ENCODE measurements around the gene HOXA9. TPM values are rescaled to one million over a fixed set of nuclear protein-coding genes. Genes with fewer than 3 reads are reported as not detected.
A peak's percentile ranks its signal among the peaks of the same experiment; 100 is the strongest.

Gene HOXA9
- total and polyA plus RNA-seq, 2 experiments from 2014 or later, result not detected

DNA sequence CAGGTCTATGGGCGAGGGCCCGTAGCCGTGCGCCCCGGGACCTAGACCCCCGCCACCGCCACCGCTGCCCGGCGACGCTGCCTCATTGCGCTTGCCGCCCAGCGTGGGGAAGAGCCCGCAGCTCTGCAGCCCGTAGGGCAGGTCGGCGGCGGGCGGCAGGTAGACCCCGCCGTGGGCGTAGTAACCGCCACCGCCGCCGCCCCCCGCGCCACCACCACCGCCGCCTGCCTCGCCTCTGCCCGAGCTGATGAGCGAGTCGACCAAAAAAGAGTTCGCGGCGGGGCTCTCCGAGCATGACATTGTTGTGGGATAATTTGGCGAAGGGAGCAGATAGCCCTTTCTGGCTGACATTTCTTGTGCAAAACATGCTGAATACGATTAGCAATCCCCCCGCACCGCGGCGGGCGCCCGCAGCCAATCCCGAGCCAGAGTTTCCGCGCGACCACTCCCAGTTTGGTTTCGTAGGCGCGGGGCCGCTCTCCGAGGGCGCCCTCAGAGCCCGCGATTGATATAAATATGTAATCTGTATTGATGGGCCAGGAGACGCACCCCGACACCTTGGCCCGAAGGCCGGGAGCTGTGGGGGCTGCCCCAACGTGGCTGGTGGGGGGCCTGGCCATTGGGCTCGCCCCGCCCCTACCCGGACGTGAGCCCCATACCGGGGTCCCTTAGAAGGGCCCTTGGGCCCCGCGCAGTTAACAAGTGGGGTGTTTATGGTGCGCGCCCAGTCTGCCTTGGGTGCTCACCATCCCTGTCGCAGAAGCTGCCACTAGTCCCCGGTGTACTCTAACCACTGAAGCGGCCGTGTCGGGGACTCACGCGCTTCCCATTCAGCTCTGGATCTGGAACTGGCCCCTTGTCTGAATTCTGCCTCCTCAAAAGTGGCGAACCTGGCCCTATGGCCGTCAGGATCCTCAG is 8.9 kb upstream of the HOXA9 start, which contains the start of gene HOXA10:
Gene HOXA10, minus strand, starts transcription at position 365 of the 918 bp plus-strand sequence. Its CDS starts 14 bp downstream, at position 351.
- Histone ChIP-seq H3K36me3 (no peaks in the 10 kb centered on the region), H3K4me3 (peak within 1 kb of the TSS; percentile 19), H3K27ac (no peak within 1 kb of the TSS), H3K4me1 (ENCODE audit: low read depth) (peaks cover 3% of the 10 kb centered on the region), H3K9me3 (ENCODE audit: low read depth) (no peaks in the 10 kb centered on the region), H3K27me3 (peaks cover 100% of the 10 kb centered on the region)
- TF ChIP-seq, protein P1, sequence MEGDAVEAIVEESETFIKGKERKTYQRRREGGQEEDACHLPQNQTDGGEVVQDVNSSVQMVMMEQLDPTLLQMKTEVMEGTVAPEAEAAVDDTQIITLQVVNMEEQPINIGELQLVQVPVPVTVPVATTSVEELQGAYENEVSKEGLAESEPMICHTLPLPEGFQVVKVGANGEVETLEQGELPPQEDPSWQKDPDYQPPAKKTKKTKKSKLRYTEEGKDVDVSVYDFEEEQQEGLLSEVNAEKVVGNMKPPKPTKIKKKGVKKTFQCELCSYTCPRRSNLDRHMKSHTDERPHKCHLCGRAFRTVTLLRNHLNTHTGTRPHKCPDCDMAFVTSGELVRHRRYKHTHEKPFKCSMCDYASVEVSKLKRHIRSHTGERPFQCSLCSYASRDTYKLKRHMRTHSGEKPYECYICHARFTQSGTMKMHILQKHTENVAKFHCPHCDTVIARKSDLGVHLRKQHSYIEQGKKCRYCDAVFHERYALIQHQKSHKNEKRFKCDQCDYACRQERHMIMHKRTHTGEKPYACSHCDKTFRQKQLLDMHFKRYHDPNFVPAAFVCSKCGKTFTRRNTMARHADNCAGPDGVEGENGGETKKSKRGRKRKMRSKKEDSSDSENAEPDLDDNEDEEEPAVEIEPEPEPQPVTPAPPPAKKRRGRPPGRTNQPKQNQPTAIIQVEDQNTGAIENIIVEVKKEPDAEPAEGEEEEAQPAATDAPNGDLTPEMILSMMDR (IDR thresholded peaks at IDR 0.05; ENCODE audit: low read depth, low read length), result no peak
- no peak for DNase-seq (ENCODE audit: low read depth in 1 of 2, low spot score in 1 of 2)

DNA sequence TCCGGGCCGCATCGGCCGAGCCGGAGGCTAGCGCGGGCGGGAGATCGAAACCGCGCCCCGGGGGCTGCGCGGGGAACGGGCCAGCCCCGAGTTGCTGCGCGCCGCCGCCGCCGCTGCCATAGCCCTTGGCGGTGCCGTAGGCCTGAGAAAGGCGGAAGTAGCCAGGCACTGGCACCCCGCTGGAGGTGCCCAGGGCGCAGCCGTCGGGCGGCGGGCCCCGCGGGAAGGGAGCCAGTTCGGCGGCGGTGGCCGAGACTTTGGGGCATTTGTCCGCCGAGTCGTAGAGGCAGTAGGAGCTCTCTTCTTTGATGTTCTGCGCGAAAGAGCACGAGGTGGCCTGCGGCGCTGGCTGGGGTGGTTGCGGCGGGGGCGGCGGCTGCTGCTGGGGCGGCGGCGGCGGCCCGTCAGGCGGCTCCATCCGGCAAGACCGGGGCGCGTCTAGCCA is 8.2 kb upstream of the HOXA9 start:
- peak overlapping the region; percentile 19 for H3K4me3 ChIP-seq
- H3K4me1 ChIP-seq (ENCODE audit: low read depth), result peaks cover 3% of the 10 kb centered on the region
- H3K36me3 ChIP-seq, result no peaks in the 10 kb centered on the region
- no peak overlapping the region for H3K27ac ChIP-seq
- peaks cover 100% of the 10 kb centered on the region for H3K27me3 ChIP-seq
- TF ChIP-seq, protein P1 (IDR thresholded peaks at IDR 0.05; ENCODE audit: low read depth, low read length), result no peak
- H3K9me3 ChIP-seq (ENCODE audit: low read depth), result no peaks in the 10 kb centered on the region
- no peak for DNase-seq (ENCODE audit: low read depth in 1 of 2, low spot score in 1 of 2)

DNA sequence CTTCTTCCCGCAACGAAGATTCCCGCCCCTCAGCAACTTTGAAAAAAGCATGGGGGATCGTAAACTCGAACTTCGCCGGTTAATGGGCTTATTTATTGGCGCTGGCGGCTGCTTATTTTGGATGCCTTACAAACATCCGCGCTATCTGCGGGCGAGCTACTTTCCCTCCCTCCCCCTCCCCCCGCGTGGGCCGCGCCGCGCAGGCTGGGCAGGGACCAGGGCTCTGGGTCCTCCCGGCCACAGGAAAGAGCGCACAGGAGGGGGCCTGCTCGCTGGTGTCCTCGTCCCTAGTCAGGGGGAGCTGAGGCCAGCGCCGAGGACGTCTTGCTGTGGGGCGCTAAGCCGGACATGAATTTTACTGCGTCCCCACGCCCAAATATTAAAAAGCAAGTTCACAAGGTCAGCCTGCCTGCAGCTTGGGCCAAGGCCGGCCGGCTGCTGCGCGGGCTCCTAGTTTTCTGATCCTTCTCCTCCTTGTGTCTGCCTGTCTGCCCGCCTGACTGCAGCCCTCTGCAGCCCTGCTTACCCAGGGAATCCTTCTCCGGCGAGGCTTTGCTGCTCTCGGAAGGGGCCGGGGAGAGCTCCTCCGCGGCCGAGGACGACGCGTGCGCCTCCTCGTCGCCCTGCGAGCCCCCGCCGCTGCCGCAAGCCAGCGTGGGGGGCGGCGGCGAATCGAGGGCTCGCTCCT is 7.6 kb upstream of the HOXA9 start:
- H3K4me3 ChIP-seq, result peak overlapping the region; percentile 19
- H3K36me3 ChIP-seq, result no peaks in the 10 kb centered on the region
- H3K27me3 ChIP-seq, result peaks cover 100% of the 10 kb centered on the region
- H3K9me3 ChIP-seq (ENCODE audit: low read depth), result no peaks in the 10 kb centered on the region
- H3K4me1 ChIP-seq (ENCODE audit: low read depth), result peaks cover 3% of the 10 kb centered on the region
- DNase-seq (ENCODE audit: low read depth in 1 of 2, low spot score in 1 of 2), result no peak
- TF ChIP-seq, protein P1 (IDR thresholded peaks at IDR 0.05; ENCODE audit: low read depth, low read length), result no peak
- no peak overlapping the region for H3K27ac ChIP-seq

DNA sequence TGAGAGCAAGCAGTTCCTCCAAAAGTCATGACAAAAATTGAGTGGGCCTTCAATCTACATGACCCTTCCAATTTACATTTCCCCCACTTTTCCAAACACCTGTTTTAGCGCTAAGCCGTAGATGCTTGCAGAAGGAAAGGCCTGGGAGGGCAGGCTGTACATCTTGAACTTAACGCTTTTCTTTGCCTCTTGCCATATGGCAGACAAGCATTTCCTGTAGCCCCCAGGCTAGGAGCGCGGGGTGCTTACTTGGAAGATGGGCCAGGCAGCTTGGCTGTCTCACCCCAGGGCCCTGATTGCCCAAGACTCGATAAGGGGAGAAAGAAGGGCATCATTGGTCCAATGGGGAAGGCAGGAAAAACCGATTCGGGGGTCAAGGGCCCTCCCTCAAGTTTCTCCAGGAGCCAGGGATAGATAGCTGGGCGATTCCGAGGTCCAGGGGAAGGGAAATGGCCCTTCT is 7.0 kb upstream of the HOXA9 start:
- Histone ChIP-seq H3K4me3 (no peak overlapping the region), H3K9me3 (ENCODE audit: low read depth) (no peaks in the 10 kb centered on the region), H3K27ac (no peak overlapping the region), H3K27me3 (peaks cover 100% of the 10 kb centered on the region), H3K4me1 (ENCODE audit: low read depth) (peaks cover 3% of the 10 kb centered on the region), H3K36me3 (no peaks in the 10 kb centered on the region)
- TF ChIP-seq, protein P1 (IDR thresholded peaks at IDR 0.05; ENCODE audit: low read depth, low read length), result no peak
- DNase-seq (ENCODE audit: low read depth in 1 of 2, low spot score in 1 of 2), result no peak

DNA sequence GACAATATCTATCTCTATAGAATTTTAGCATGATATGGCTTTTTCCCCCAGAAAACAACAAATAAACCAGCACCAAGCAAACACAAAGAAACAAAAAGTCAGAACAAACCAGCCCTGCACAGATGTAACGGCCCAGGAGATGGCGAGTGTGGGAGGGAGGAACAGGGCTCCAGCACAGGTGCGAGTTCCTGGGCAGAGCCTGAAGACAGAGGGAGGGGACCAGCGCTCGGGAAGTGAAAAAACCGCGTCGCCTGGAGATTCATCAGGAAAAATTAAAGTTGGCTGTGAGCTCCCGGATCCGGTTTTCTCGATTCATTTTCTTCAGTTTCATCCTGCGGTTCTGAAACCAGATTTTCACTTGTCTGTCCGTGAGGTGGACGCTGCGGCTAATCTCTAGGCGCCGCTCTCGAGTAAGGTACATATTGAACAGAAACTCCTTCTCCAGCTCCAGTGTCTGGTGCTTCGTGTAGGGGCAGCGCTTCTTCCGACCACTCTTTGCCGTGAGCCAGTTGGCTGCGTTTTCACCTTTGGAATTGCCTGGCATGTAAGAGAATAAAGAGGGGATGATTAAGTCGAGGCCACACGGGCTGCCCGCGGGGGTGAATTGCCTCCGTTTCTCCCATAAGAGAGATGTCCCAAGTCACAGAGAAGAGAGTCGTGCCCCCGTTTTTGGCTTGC is 6.4 kb upstream of the HOXA9 start:
- H3K36me3 ChIP-seq, result no peaks in the 10 kb centered on the region
- TF ChIP-seq, protein P1 (IDR thresholded peaks at IDR 0.05; ENCODE audit: low read depth, low read length), result no peak
- H3K9me3 ChIP-seq (ENCODE audit: low read depth), result no peaks in the 10 kb centered on the region
- H3K4me3 ChIP-seq, result no peak overlapping the region
- peaks cover 3% of the 10 kb centered on the region for H3K4me1 ChIP-seq (ENCODE audit: low read depth)
- peaks cover 100% of the 10 kb centered on the region for H3K27me3 ChIP-seq
- H3K27ac ChIP-seq, result no peak overlapping the region
- DNase-seq (ENCODE audit: low read depth in 1 of 2, low spot score in 1 of 2), result no peak
